GM21381 (cell line): ENCODE measurements around the gene CUBN.
"Not testable (repeated sequence)": the region's sequence is repeated elsewhere in the genome, so short reads cannot be mapped to it uniquely, and the experiment has no call there.

Source experiments
- ATAC-seq: cut with Tn5 transposase; IDR thresholded peaks from one replicate; pipeline ENCODE4 v1.9.1; 2021; ENCODE audit warnings: mild to moderate bottlenecking, moderate library complexity; ENCODE audit not compliant: unreplicated experiment

CUBN gene

GRCh38 chr10:17019696-17020095 is 109.9 kb downstream of the CUBN start:
- ATAC-seq, result no peak

GRCh38 chr10:17013131-17013983 is 116.3 kb downstream of the CUBN start:
- ATAC-seq, result not testable (repeated sequence)

GRCh38 chr10:17012731-17013130 is 116.9 kb downstream of the CUBN start:
- not testable (repeated sequence) for ATAC-seq

- no peak for ATAC-seq
Observed at GRCh38 chr10:17010363-17011145, 119.1 kb downstream of the CUBN start.

- no peak for ATAC-seq
Observed at GRCh38 chr10:17009212-17009700, 120.4 kb downstream of the CUBN start.

GRCh38 chr10:17007418-17007770 is 122.2 kb downstream of the CUBN start:
- no peak for ATAC-seq

- ATAC-seq, result no peak
Observed at GRCh38 chr10:17006631-17007417, 122.8 kb downstream of the CUBN start.

- ATAC-seq, result no peak
Observed at GRCh38 chr10:17005621-17006566, 123.7 kb downstream of the CUBN start.

GRCh38 chr10:17004801-17005380 is 124.7 kb downstream of the CUBN start:
- no peak for ATAC-seq

GRCh38 chr10:17003651-17004286 is 125.8 kb downstream of the CUBN start:
- no peak for ATAC-seq

GRCh38 chr10:17003151-17003550 is 126.5 kb downstream of the CUBN start:
- peak; percentile 40 for ATAC-seq

GRCh38 chr10:17001961-17002749 is 127.5 kb downstream of the CUBN start:
- no peak for ATAC-seq

GRCh38 chr10:17001297-17001744 is 128.3 kb downstream of the CUBN start:
- no peak for ATAC-seq

- ATAC-seq, result no peak
Observed at GRCh38 chr10:16999665-17000451, 129.8 kb downstream of the CUBN start.

GRCh38 chr10:16996530-16996964 is 133.1 kb downstream of the CUBN start:
- ATAC-seq, result no peak

GRCh38 chr10:16995867-16996529 is 133.6 kb downstream of the CUBN start:
- ATAC-seq, result no peak

GRCh38 chr10:16993186-16993585 is 136.4 kb downstream of the CUBN start:
- ATAC-seq, result no peak
